Endodermal cell (in vitro differentiated cells): ENCODE measurements around the gene FMNL3. TPM values are rescaled to one million over a fixed set of nuclear protein-coding genes. Genes with fewer than 3 reads are reported as not detected.

ENCODE experiments used
- DNase-seq: peaks from one replicate; pipeline ENCODE4 v3.0.0-alpha.2; 2017
- H3K27ac ChIP-seq: 2 replicates; pipeline ENCODE4 v1.5.1; 2013; ENCODE audit warnings: mild to moderate bottlenecking, low read depth, low read length, moderate library complexity
- H3K27me3 ChIP-seq: 2 replicates; pipeline ENCODE4 v1.6.1; 2013; ENCODE audit warnings: mild to moderate bottlenecking, low read length, moderate library complexity; ENCODE audit not compliant: insufficient read depth, control insufficient read depth, poor library complexity, severe bottlenecking
- H3K36me3 ChIP-seq: 2 replicates; pipeline ENCODE4 v1.7.0; 2013; ENCODE audit warnings: mild to moderate bottlenecking, low read length, moderate library complexity; ENCODE audit not compliant: control insufficient read depth, insufficient read depth
- H3K4me1 ChIP-seq: one replicate; pipeline ENCODE4 v1.7.0; 2013; ENCODE audit warnings: low read length; ENCODE audit not compliant: control insufficient read depth, insufficient read depth
- H3K4me3 ChIP-seq: 2 replicates; pipeline ENCODE4 v1.5.1; 2013; ENCODE audit warnings: mild to moderate bottlenecking, low read length, moderate library complexity
- H3K9ac ChIP-seq: 2 replicates; pipeline ENCODE4 v1.6.1; 2013; ENCODE audit warnings: mild to moderate bottlenecking, low read length, moderate library complexity; ENCODE audit not compliant: poor library complexity, severe bottlenecking; ENCODE audit errors: extremely low read depth
- H3K9me3 ChIP-seq: 2 replicates; pipeline ENCODE4 v1.6.1; 2013; ENCODE audit warnings: mild to moderate bottlenecking, low read length, moderate library complexity; ENCODE audit not compliant: control insufficient read depth
- H3K27ac Mint-ChIP-seq: 2 replicates; pipeline ENCODE4 v1.8.0; 2020; ENCODE audit warnings: mixed read lengths
- H3K27me3 Mint-ChIP-seq: 2 replicates; pipeline ENCODE4 v1.8.0; 2021; ENCODE audit warnings: mild to moderate bottlenecking, mixed read lengths; ENCODE audit not compliant: insufficient read depth
- H3K36me3 Mint-ChIP-seq: 2 replicates; pipeline ENCODE4 v1.8.0; 2020; ENCODE audit warnings: low read depth, mixed read lengths
- H3K4me1 Mint-ChIP-seq: 2 replicates; pipeline ENCODE4 v1.8.0; 2020; ENCODE audit warnings: mixed read lengths
- H3K4me3 Mint-ChIP-seq: 2 replicates; pipeline ENCODE4 v1.8.0; 2020; ENCODE audit warnings: mild to moderate bottlenecking, moderate library complexity, mixed read lengths
- H3K9me3 Mint-ChIP-seq: 2 replicates; pipeline ENCODE4 v1.8.0; 2020; ENCODE audit warnings: mild to moderate bottlenecking, mixed read lengths
- WGBS, 2 experiments: methylation state at CpG; one replicate each; pipeline versions ENCODE4 v1.1.5 to v1.1.7; 2013; ENCODE audit warnings: missing lambda C conversion rate in 2 of 2, mixed read lengths in 1 of 2; ENCODE audit not compliant: insufficient coverage in 1 of 2, insufficient read length in 1 of 2; 5-methylcytosine and 5-hydroxymethylcytosine counted together
- total RNA-seq, 2 donors: library from RNA; stranded (reverse); fragmentation: NEBNext Ultra II Directional in 1 of 2; extraction: Animal tissue kit (Norgen Biotek cat#: 25700) in 1 of 2; gene quantifications; 2 replicates in 1 of 2; 3 replicates in 1 of 2; pipeline ENCODE4 v1.2.1, GENCODE V29; 2021
- TF ChIP-seq, protein P1 (sequence below): fragments of 200-600 bp; sonication (generic); conservative IDR thresholded peaks from 2 replicates; pipeline ENCODE4 v1.5.0; 2021; ENCODE audit warnings: antibody characterized with exemption, mild to moderate bottlenecking

FMNL3 gene
- total RNA-seq, 2 donors from 2014 or later: 22.4 to 23.5 TPM

DNA sequence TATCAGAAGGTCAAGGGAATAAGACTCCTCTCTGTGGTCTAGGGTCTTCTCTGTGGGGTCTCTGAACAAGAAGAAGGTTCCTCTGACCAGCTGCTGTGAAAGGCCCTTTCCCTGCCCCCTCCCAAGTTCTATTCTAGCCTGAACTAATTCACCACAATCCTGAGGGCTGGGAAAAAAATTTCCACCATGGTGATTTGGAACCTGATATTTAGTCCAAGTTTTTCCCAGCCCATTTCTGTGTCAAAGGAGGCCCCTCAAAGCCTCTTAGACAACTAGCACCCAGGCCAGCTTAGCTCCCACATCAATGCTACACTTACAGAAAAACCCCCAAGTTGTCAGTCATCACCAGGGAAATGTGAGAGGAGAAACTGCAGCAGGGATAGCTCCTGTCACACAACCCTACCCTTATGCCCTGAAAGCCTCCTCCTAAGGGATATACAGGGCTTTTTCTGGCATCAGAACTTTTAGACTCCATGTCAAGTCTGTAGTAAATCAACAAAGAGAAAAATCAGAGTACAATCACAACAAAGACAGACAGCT is 4.5 kb downstream of the FMNL3 start:
- Histone ChIP-seq H3K27ac (peak overlapping the region; percentile 50), H3K9me3 (no peaks in the 10 kb centered on the region), H3K9ac (no peak overlapping the region), H3K27me3 (peaks cover 1% of the 10 kb centered on the region), H3K4me3 (no peak overlapping the region), H3K4me1 (peaks cover 20% of the 10 kb centered on the region), H3K36me3 (no peaks in the 10 kb centered on the region)
- Mint-ChIP-seq H3K27me3 (peaks cover 3% of the 10 kb centered on the region), H3K9me3 (no peaks in the 10 kb centered on the region), H3K36me3 (no peaks in the 10 kb centered on the region), H3K27ac (no peak overlapping the region), H3K4me3 (no peak overlapping the region), H3K4me1 (peaks cover 36% of the 10 kb centered on the region)
- TF ChIP-seq, protein P1, sequence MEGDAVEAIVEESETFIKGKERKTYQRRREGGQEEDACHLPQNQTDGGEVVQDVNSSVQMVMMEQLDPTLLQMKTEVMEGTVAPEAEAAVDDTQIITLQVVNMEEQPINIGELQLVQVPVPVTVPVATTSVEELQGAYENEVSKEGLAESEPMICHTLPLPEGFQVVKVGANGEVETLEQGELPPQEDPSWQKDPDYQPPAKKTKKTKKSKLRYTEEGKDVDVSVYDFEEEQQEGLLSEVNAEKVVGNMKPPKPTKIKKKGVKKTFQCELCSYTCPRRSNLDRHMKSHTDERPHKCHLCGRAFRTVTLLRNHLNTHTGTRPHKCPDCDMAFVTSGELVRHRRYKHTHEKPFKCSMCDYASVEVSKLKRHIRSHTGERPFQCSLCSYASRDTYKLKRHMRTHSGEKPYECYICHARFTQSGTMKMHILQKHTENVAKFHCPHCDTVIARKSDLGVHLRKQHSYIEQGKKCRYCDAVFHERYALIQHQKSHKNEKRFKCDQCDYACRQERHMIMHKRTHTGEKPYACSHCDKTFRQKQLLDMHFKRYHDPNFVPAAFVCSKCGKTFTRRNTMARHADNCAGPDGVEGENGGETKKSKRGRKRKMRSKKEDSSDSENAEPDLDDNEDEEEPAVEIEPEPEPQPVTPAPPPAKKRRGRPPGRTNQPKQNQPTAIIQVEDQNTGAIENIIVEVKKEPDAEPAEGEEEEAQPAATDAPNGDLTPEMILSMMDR: no peak
- DNase-seq: no peak

DNA sequence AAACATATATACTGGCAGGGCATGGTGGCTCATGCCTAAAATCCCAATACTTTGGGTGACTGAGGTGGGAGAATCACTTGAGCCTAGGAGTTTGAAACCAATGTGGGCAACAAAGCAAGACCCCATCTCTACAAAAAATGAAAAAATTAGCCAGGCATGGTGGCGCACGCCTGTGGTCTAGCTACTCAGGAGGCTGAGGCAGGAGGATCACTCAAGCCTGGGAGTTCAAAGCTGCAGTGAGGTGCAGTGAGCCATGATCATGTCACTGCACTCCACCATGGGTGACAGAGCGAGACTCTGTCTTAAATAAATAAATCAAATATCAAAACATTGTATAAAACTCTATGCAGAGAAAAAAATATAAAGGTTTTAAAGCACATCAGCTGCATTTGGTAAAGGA is 5.2 kb downstream of the FMNL3 start:
- TF ChIP-seq, protein P1: no peak
- Histone ChIP-seq H3K9ac (no peak overlapping the region), H3K4me1 (peaks cover 26% of the 10 kb centered on the region), H3K27me3 (no peaks in the 10 kb centered on the region), H3K9me3 (no peaks in the 10 kb centered on the region), H3K4me3 (no peak overlapping the region), H3K36me3 (no peaks in the 10 kb centered on the region), H3K27ac (no peak overlapping the region)
- Mint-ChIP-seq H3K4me3 (no peak overlapping the region), H3K9me3 (no peaks in the 10 kb centered on the region), H3K4me1 (peaks cover 44% of the 10 kb centered on the region), H3K27me3 (no peaks in the 10 kb centered on the region), H3K36me3 (no peaks in the 10 kb centered on the region), H3K27ac (no peak overlapping the region)
- no peak for DNase-seq
- WGBS, 2 experiments: 92 to 100% methylated on average over 2 of the region's 3 CpGs

DNA sequence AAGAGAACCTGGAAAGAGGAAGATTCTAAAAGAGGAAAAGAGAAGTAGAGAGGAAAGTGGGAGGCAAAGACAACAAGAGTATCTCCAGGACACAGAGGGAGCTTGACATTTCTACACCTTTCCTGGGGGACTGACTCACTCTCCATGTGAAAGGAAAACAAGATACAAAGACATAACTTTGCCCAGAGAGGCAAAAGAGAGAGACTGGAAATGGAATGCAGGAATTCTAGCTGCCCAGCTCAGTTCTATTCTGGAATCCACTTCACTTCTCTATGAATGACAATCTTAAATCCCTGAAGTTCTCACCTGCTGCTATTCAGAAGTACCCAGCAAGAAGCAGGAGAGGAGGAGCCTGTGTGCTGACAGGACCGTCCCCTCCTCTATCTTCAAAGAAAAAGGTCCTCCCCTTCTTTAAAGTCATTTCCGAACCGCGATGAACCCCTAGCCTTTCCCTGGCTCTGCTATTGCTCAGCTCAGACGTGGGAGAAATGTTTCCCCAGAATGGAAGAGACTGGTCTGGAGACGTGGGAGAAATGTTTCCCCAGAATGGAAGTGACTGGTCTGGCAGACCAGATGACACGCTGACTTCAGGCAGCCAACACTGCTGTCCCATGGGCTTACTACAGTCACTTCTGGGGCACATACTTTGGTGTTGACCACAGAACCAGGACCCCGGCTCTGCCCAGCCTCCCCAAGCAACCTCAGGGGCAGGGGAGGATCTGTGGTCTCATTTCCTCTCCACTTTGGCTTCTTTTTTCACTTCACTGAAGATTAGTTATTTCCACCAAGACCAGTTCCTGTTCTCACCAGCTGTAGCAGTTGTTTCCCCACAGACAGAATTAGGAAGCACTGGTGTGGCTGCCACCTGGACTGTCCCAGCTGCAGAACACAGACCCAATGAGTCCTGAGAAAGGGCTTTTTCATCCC is 8.3 kb downstream of the FMNL3 start:
- Histone ChIP-seq H3K4me1 (peaks cover 20% of the 10 kb centered on the region), H3K9me3 (no peaks in the 10 kb centered on the region), H3K27me3 (no peaks in the 10 kb centered on the region), H3K4me3 (peak overlapping the region; percentile 68), H3K27ac (peak overlapping the region; percentile 13), H3K9ac (no peak overlapping the region), H3K36me3 (no peaks in the 10 kb centered on the region)
- DNase-seq: peak; percentile 89
- Mint-ChIP-seq H3K4me1 (peaks cover 41% of the 10 kb centered on the region), H3K27ac (peak overlapping the region; percentile 64), H3K9me3 (no peaks in the 10 kb centered on the region), H3K36me3 (no peaks in the 10 kb centered on the region), H3K27me3 (no peaks in the 10 kb centered on the region), H3K4me3 (peak overlapping the region; percentile 23)
- WGBS, 2 experiments: 7 to 11% methylated on average over 3 to 8 of the region's 8 CpGs
- TF ChIP-seq, protein P1: no peak
